T-helper 1 cell (primary cell): Measurements from ENCODE around the gene GLCE.

Experiments used
- DNase-seq, 5 donors: peaks; one replicate each; pipeline ENCODE4 v3.0.0-alpha.2; 2012 to 2020

GLCE gene

GRCh38 chr15:69210574-69210973 lies 50.1 kb downstream of the GLCE start:
- DNase-seq = no peak

DNA sequence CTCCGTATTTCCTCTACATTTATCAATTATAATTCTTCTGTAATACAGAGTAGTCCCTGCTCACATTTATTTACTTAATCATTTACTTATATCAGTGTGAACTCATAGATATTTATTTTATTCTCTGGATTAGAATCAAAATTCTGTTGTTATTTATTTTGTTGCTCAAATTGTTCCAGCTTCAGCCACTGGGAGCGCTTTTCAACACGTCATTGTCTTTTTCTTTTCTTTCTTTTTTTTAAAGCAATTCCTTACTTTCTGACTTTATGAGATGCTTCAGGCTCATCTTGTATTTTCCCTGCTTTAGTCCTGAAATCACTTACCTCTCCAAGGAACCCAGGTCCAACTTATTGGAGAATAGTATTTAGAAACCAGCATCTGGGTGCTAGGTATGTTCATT lies 53.4 kb downstream of the GLCE start:
- DNase-seq = no peak

GRCh38 chr15:69215314-69216035 lies 55.0 kb downstream of the GLCE start:
- no peak for DNase-seq

GRCh38 chr15:69217381-69217780 lies 56.9 kb downstream of the GLCE start:
- DNase-seq = no peak

DNA sequence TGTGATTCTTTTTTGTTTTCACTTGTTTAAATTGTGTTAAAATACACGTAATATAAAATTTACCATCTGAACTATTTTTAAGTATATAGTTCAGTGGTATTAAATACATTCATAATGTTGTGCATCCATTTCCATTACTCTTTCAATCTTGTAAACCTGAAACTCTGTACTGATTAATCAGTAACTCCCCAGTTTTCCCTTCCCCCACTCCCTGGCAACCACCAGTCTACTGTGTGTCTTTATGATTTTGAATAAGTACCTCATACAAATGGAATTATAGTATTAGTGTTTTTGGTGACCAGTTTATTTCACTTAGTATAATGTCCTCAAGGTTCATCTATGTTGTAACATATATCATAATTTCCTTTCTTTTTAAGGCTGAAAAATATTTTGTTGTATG lies 59.3 kb downstream of the GLCE start:
- no peak for DNase-seq

DNA sequence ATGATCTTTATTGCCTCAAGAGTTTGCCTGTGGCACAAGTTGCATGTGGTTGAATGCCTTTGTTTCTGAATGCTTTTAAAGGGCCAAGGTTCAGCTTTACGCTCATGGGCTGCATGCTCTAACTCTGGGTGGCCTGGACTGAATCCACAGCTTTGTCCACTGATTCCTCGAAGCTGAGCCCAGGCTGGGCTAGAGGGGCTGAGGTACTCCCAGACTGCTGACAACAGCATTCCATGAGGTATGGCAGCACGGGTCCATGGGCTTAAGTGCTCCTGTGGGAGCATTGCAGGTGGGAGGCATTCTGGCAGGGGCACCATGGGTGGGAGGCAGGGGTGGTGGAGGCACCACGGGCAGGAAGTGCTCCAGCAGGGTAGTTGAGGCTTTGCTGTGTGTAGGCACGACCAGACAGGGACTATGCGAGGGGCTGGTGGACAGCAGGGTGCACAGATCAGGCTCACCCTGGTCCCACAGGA lies 61.6 kb downstream of the GLCE start:
- no peak for DNase-seq

- DNase-seq = no peak
These were observed 62.8 kb downstream of the GLCE start for GRCh38 chr15:69223083-69223813.

DNA sequence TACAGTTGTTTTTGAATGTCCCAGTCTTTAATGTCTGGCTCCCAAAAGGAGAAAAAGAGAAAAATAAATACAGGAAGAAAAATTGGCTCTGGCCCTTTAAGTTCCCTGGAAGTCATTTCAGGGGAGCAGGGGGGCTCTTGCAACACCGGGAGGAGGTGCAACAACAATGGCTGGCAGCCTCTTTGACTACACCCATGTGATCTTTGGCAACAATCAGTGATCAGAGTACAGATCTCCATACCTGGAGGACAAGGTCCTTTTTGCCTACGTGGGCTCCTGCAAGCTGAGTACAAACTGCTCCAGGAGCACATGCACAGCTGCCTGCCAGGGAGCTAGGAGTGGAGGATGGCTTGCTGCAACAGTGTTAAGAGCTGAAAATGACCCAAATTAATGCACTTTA lies 63.9 kb downstream of the GLCE start:
- no peak for DNase-seq

GRCh38 chr15:69225355-69226022 lies 65.1 kb downstream of the GLCE start:
- no peak for DNase-seq

- no peak for DNase-seq
These were observed 65.6 kb downstream of the GLCE start for GRCh38 chr15:69226023-69226355.

DNA sequence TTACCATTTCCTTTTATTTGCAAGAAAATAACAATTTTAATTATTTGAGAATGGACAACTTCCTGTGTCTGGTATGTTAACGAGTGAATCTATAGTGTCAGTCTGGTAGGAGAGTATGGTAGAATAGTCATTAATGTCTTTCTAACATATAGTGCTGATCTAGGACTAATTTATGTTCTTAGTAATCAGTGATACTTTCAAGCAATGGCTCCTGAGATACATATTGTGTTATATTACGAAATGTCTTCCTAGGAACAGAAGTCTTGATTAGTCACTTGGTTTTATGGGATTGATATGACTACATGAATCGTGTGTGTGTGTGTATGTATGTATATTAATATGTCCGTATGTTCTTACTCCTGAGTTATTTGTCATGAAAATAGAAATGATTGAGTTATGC lies 71.7 kb downstream of the GLCE start:
- DNase-seq = no peak

GRCh38 chr15:69232765-69233164 lies 72.3 kb downstream of the GLCE start:
- DNase-seq = no peak

DNA sequence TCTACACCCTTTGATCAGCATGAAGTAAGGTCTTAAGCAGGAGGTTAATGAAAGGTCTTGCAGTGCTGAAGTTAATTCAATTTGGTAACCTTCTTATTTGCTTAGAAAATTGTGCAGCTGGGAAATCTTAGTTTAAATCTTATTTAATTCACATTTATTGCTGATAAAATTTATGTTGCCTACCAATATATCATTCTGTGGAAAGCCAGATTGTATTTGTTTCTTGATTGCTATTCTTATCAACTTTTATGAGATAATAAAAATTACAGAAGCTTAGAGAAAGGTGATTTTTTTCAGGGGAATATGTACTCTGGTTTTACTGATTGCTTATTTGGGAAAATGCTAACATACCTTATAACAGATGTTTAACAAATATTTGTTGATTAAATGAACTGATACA lies 74.2 kb downstream of the GLCE start:
- no peak for DNase-seq

GRCh38 chr15:69236505-69236904 lies 76.1 kb downstream of the GLCE start:
- DNase-seq = no peak

- no peak for DNase-seq
These were observed 77.3 kb downstream of the GLCE start for GRCh38 chr15:69237718-69238117.

DNA sequence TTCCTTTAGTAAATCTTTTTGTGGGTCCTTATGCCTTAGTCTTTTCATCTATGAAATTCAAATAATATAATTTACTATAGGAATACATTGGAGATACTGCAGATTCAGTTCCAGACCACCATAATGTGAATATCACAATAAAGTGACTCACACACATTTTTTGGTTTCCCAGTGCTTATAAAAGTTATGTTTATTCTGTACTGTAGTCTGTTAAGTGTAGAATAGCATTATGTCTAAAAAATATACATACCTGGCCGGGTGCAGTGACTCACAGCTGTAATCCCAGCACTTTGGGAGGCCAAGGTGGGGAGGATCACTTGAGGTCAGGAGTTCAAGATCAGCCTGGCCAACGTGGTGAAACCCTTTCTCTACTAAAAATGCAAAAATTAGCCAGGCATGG lies 84.4 kb downstream of the GLCE start:
- DNase-seq = no peak

- no peak for DNase-seq
These were observed 92.7 kb downstream of the GLCE start for GRCh38 chr15:69253156-69253555.

DNA sequence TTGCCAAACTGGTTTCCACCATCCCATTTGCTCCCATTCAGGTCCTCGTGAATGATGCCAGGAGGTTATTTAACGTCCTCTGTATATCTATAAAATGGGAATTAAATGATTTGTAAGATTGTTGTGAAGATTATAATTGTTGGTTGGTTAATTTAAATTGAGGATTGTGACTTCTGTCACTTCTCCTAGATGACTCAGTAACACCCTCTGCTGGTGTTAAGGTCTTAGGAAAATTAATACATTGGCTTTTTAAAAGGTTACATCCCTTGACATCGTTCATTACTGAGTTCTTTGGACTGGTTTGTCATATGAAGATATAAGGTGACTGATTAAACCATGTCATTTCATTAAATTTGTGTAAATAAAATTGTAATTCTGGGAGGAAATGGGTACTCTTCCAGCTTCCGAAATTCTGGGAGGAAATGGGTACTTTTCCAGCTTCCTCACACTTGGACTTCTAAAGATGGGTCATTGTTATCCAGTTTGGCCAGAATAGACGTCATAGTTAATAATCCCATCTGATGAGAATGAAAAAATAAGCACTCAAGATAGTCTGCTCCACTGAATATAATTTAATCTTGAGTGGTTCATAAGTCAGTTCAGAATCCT lies 105.0 kb downstream of the GLCE start:
- peak in 1 of 5 donors; percentile 3 for DNase-seq

DNA sequence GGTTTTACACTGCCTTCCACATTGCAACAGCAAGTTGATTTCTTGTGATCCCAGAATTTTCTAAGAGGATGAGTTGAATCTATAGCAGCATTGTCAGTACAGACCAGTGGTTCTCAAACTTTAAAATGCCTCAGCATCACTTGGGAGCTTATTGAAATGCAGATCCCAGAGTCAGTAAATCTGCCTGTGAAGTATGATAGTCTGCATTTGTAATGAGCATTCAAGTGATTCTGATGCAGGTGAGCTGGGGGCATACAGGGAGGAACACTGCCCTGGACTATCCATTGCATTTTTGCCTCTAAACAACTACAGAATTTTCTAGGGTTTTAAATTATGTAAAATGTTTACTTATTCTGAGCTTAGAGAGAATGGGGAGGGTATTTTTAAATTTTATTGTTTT lies 110.8 kb downstream of the GLCE start:
- DNase-seq = no peak

DNA sequence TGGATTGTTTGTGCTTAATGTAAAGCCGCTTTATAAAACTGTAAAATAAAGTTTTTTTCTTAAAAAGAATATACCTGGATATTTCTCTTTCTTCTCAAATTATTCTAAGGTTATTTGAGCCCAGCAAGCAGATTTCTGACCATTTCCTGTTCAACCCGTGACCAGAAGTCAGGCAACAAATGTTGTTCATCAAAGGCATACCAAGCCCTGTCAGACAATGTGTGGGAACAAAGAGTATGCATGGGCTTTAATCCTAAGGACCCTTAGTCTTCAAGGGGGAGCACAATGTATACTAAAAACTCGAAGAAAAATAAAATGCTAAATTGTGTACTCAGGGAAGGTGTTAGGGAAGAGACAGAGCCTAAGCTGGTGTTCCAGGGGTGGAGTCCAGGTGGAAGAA lies 111.7 kb downstream of the GLCE start:
- DNase-seq = no peak

GRCh38 chr15:69272891-69273290 lies 112.5 kb downstream of the GLCE start:
- no peak for DNase-seq

DNA sequence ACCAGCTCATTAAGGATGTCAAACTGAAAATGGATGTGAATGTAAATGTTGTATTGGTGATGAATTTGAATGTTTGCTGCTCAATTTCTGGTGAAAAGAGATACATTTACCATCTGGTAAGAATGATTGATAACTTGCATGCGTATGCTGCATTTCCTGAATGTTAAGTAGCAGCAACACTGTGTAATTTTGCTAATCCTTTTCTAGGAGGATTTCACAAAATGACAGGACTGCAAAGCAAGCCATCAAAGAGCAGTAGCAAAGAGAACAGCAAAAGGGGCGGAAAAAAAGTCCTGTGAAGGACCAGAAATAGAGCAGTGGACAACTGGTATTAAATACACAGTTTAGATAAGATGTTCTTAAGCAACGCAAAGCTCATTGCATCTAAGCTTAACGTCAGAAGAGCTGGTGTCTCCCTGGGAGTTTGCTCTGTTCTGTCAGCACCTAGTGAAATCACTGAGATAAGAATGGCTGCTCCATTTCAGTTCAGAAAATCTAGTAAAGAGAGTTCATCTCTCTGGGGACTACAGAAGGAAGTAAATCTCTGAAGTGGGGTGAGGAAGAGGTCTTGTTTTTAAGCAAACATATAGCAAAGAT lies 114.7 kb downstream of the GLCE start:
- no peak for DNase-seq

DNA sequence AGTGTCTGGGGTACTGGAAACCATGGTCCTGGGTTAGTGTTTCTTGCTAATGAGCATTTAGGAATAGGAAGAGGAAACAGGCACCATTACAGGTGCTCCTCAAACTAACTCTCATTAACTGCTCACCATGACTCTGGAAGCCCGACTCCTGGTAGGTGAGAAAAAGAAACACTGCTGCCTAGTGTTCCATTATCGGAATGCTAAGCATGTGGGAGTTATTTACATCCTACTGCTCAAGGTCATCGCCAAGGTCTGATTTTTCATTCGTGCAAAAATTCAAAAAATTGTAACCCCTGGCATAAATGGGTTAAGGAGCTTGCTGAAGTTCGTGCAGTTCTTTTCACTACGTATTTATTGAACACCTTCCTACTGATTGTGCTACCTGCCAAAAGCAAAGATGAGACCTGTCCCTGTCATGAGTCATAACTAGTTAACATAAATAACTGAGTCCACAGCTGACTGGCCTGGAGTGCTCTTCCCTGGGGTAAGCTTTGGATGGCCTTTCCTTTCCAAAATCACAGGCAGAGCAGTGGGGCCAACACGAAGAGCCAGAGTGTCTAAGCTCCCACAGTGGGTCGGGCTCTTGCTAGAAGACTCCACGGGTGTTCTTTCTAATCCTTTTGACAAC lies 115.6 kb downstream of the GLCE start:
- no peak for DNase-seq
